Endothelial cell of umbilical vein (primary cell): Measurements from ENCODE around the gene STAP1. TPM values are rescaled to one million over a fixed set of nuclear protein-coding genes. Genes with fewer than 3 reads are reported as not detected.
"Not testable (repeated sequence)": the region's sequence is repeated elsewhere in the genome, so short reads cannot be mapped to it uniquely, and the experiment has no call there.

Experiments used
- BruUV-seq: library from RNA; stranded (reverse); fragments of 400-500 nt; replicated peaks from 2 replicates; lab custom pipeline; 2021; lab: Mats Ljungman, UMichigan
- CTCF ChIA-PET: fragments of 300-600, 350-600 bp; sonication (Branson Sonifier 250); formaldehyde crosslinking; loops from one replicate; lab custom pipeline; 2021; ENCODE audit warnings: antibody characterized with exemption, inconsistent platforms; lab: Charles Lee
- POLR2A ChIA-PET: fragments of 300-600, 350-600 bp; sonication (Branson Sonifier 250); formaldehyde crosslinking; loops from one replicate; lab custom pipeline; 2021; ENCODE audit warnings: antibody characterized with exemption, inconsistent platforms; lab: Charles Lee
- DNase-seq: peaks from one replicate; pipeline ENCODE4 v3.0.0-alpha.2; 2011; ENCODE audit warnings: low read depth, low spot score
- FAIRE-seq: peaks from 2 replicates; lab custom pipeline; 2011; peaks lifted over from hg19 to GRCh38; lab: Jason Lieb, UNC
- H2AFZ ChIP-seq: 2 replicates; pipeline ENCODE4 v1.6.0; 2012; ENCODE audit warnings: low read depth, low read length, control low read depth, inconsistent platforms
- H3K27ac ChIP-seq: 2 replicates; pipeline ENCODE4 v1.5.1; 2011; ENCODE audit warnings: low read depth, mild to moderate bottlenecking, control low read depth, low read length, moderate library complexity; ENCODE audit not compliant: insufficient read depth
- H3K27me3 ChIP-seq, 2 experiments: 2 replicates each; pipeline versions ENCODE4 v1.6.0 to v1.6.1; 2011; ENCODE audit warnings: low read length in 2 of 2, mixed read lengths in 1 of 2; ENCODE audit not compliant: control insufficient read depth in 2 of 2, insufficient read depth in 2 of 2
- H3K36me3 ChIP-seq, 2 experiments: 2 replicates in 1 of 2; 3 replicates in 1 of 2; pipeline ENCODE4 v1.5.1; 2011; ENCODE audit warnings: low read length in 2 of 2, mild to moderate bottlenecking in 1 of 2, moderate library complexity in 1 of 2; ENCODE audit not compliant: control insufficient read depth in 2 of 2, insufficient read depth in 2 of 2; ENCODE audit errors: extremely low read depth in 1 of 2
- H3K4me1 ChIP-seq: 3 replicates; pipeline ENCODE4 v1.5.1; 2011; ENCODE audit warnings: mild to moderate bottlenecking, low read length; ENCODE audit not compliant: control insufficient read depth, insufficient read depth; ENCODE audit errors: extremely low read depth
- H3K4me2 ChIP-seq: 2 replicates; pipeline ENCODE4 v1.6.1; 2011; ENCODE audit warnings: low read length, control low read depth, mixed read lengths; ENCODE audit not compliant: insufficient read depth
- H3K4me3 ChIP-seq, 3 experiments: fragments of 200-600 bp in 1 of 3; sonication (generic), shearing (Covaris generic) in 1 of 3; replicated peaks in 1 of 3; 2 replicates each; pipeline ENCODE4 v1.5.1; 2011 to 2016; ENCODE audit warnings: control low read depth in 3 of 3, low read length in 3 of 3, mild to moderate bottlenecking in 2 of 3, inconsistent platforms in 1 of 3, low read depth in 1 of 3, moderate library complexity in 1 of 3; ENCODE audit not compliant: insufficient read depth in 1 of 3
- H3K79me2 ChIP-seq: 2 replicates; pipeline ENCODE4 v1.6.0; 2012; ENCODE audit warnings: low read length, inconsistent platforms; ENCODE audit not compliant: control insufficient read depth, insufficient read depth
- H3K9ac ChIP-seq: replicated peaks from 2 replicates; pipeline ENCODE3; 2011; ENCODE audit warnings: low read length, control low read depth; ENCODE audit not compliant: insufficient read depth; ENCODE audit errors: extremely low read depth
- H3K9me1 ChIP-seq: replicated peaks from 3 replicates; pipeline ENCODE4 v1.6.0; 2011; ENCODE audit warnings: mild to moderate bottlenecking, low read length; ENCODE audit not compliant: control insufficient read depth, insufficient read depth; ENCODE audit errors: extremely low read depth
- H3K9me3 ChIP-seq: replicated peaks from 2 replicates; pipeline ENCODE4 v1.5.1; 2012; ENCODE audit warnings: low read length, inconsistent platforms; ENCODE audit not compliant: control insufficient read depth, insufficient read depth
- H4K20me1 ChIP-seq: replicated peaks from 2 replicates; pipeline ENCODE3; 2011; ENCODE audit warnings: mild to moderate bottlenecking, low read length; ENCODE audit not compliant: control insufficient read depth, insufficient read depth; ENCODE audit errors: extremely low read depth
- CTCF ChIP-seq, 2 donors: IDR thresholded peaks; 1 replicate in 1 of 2; 2 replicates in 1 of 2; pipeline ENCODE4 v1.5.1; 2011; ENCODE audit warnings: low read length in 2 of 2, mild to moderate bottlenecking in 2 of 2, moderate library complexity in 2 of 2, control low read depth in 1 of 2, inconsistent platforms in 1 of 2, low read depth in 1 of 2; ENCODE audit not compliant: insufficient read depth in 1 of 2; ENCODE audit errors: extremely low read depth in 1 of 2
- EZH2 ChIP-seq: IDR thresholded peaks from 2 replicates; pipeline ENCODE4 v1.6.1; 2012; ENCODE audit warnings: borderline replicate concordance, low read depth, mild to moderate bottlenecking, moderate library complexity, low read length, inconsistent platforms; ENCODE audit not compliant: severe bottlenecking
- FOS ChIP-seq: IDR thresholded peaks from 2 replicates; pipeline ENCODE4 v1.6.1; 2011; ENCODE audit warnings: mild to moderate bottlenecking, low read length, moderate library complexity, borderline replicate concordance; ENCODE audit not compliant: insufficient read depth
- GATA2 ChIP-seq: IDR thresholded peaks from 2 replicates; pipeline ENCODE4 v1.7.0; 2011; ENCODE audit warnings: low read depth, mild to moderate bottlenecking, moderate library complexity, mixed read lengths, low read length; ENCODE audit not compliant: insufficient read length, insufficient read depth
- JUN ChIP-seq: IDR thresholded peaks from 2 replicates; pipeline ENCODE4 v1.6.1; 2011; ENCODE audit warnings: borderline replicate concordance, low read depth; ENCODE audit not compliant: insufficient read length, insufficient read depth
- MAX ChIP-seq: IDR thresholded peaks from 2 replicates; pipeline ENCODE4 v1.6.1; 2011; ENCODE audit not compliant: insufficient read depth, insufficient read length
- MYC ChIP-seq: IDR thresholded peaks from one replicate; pipeline ENCODE4 v1.6.1; 2011; ENCODE audit warnings: mild to moderate bottlenecking, low read depth, low read length
- POLR2A ChIP-seq: IDR thresholded peaks from 2 replicates; pipeline ENCODE4 v1.6.1; 2012; ENCODE audit warnings: low read depth, mild to moderate bottlenecking, control low read depth, low read length
- POLR2AphosphoS5 ChIP-seq: IDR thresholded peaks from 2 replicates; pipeline ENCODE4 v1.6.1; 2012; ENCODE audit warnings: low read depth, mild to moderate bottlenecking, control low read depth, low read length, moderate library complexity; ENCODE audit not compliant: insufficient read depth
- dilution Hi-C: fragments of 300-500 bp; cut with MboI; formaldehyde crosslinking; loops from one replicate; pipeline ENCODE4 v1.15.0; 2019; ENCODE audit warnings: low sequenced_read_pairs; ENCODE audit not compliant: extremely low pct_ligation_motif_present
- intact Hi-C: fragments of 100-400 bp; cut with micrococcal nuclease; formaldehyde crosslinking; loops from one replicate; pipeline ENCODE4 v1.10.0; 2022
- polyA plus RNA-seq, 4 experiments: library from polyadenylated mRNA; depleted of rRNA in 3 of 4; stranded (reverse) in 3 of 4; unstranded in 1 of 4; fragments of >200 nt; gene quantifications; 2 replicates each; pipeline versions ENCODE4 v1.2.1 to v1.2.3, GENCODE V29; 2011 to 2012; ENCODE audit warnings: missing spikeins in 1 of 4
- total RNA-seq: library from RNA; stranded (reverse); gene quantifications from 2 replicates; pipeline ENCODE4 v1.2.3, GENCODE V29; 2021

Gene STAP1
- total and polyA plus RNA-seq, 2 donors (not counting 3 experiments of a cell fraction or from before 2014, with no cell fraction given): not detected

GRCh38 chr4:67531379-67531962 is 27.1 kb upstream of the STAP1 start:
- H3K9me1 ChIP-seq: no peaks in the 10 kb centered on the region
- no peak for DNase-seq
- no peak overlapping the region for H3K4me3 ChIP-seq
- no peaks in the 10 kb centered on the region for H3K27me3 ChIP-seq
- no peaks in the 10 kb centered on the region for H4K20me1 ChIP-seq
- no peak overlapping the region for H2AFZ ChIP-seq
- H3K4me1 ChIP-seq: no peaks in the 10 kb centered on the region
- peaks cover 9 to 17% of the 10 kb centered on the region in 2 experiments for H3K36me3 ChIP-seq
- CTCF ChIA-PET: no interaction called here
- TF ChIP-seq MAX (no peak), EZH2 (no peak), POLR2AphosphoS5 (no peak), MYC (no peak), FOS (no peak), JUN (no peak), POLR2A (no peak), CTCF (IDR thresholded peaks at IDR 0.05; ENCODE audit: extremely low read depth in 1 of 2, insufficient read depth in 1 of 2, low read depth in 1 of 2, low read length in 2 of 2) (no peak), GATA2 (no peak)
- intact Hi-C loops: no loop called here
- no peaks in the 10 kb centered on the region for H3K9me3 ChIP-seq
- no TSS peak for BruUV-seq
- H3K79me2 ChIP-seq: peaks cover 26% of the 10 kb centered on the region
- dilution Hi-C loops: no loop called here
- H3K9ac ChIP-seq: no peak overlapping the region
- H3K4me2 ChIP-seq: no peak overlapping the region
- no peak for FAIRE-seq
- POLR2A ChIA-PET: no interaction called here
- no peak overlapping the region for H3K27ac ChIP-seq

GRCh38 chr4:67532397-67532796 is 26.1 kb upstream of the STAP1 start:
- H3K9ac ChIP-seq, BruUV-seq, H3K9me1 ChIP-seq, H3K4me3 ChIP-seq, H3K4me2 ChIP-seq, H4K20me1 ChIP-seq, CTCF ChIA-PET, POLR2A ChIA-PET, DNase-seq, dilution Hi-C loops, H3K27me3 ChIP-seq, H3K27ac ChIP-seq, intact Hi-C loops, H3K4me1 ChIP-seq, H3K9me3 ChIP-seq, H2AFZ ChIP-seq, FAIRE-seq: not testable (repeated sequence)
- Histone ChIP-seq H3K36me3 (peaks cover 10 to 20% of the 10 kb centered on the region in 2 experiments), H3K79me2 (peaks cover 18% of the 10 kb centered on the region)
